ENCODE data around the gene TBX21. TPM values are rescaled to one million over a fixed set of nuclear protein-coding genes. Genes with fewer than 3 reads are reported as not detected.

TBX21 gene
- total RNA-seq, 1 experiment from 2014 or later, result 0.15 TPM

- TF ChIP-seq FOXP4 (CRISPR knock-in tag; IDR thresholded peaks at IDR 0.05) (no peak), EMX1 (CRISPR knock-in tag; IDR thresholded peaks at IDR 0.05) (no peak), TP53 (CRISPR knock-in tag; IDR thresholded peaks at IDR 0.05) (no peak), GRHL2 (CRISPR knock-in tag; IDR thresholded peaks at IDR 0.05; ENCODE audit: insufficient replicate concordance, severe bottlenecking) (no peak)
These were observed 42.0 kb downstream of the TBX21 start (continued) for GRCh38 chr17:47774987-47775580.

- no peak for DNase-seq (ENCODE audit: low spot score)
- CTCF ChIA-PET, result interaction anchor here (0.6 to 1.2 kb wide), 5 partner anchors 9 to 72 kb away, joined by 3 to 4 read pairs (median 3); no protein-coding TSS in a partner anchor
- no peak overlapping the region for H3K4me3 Mint-ChIP-seq
These were observed 43.5 kb downstream of the TBX21 start for GRCh38 chr17:47776330-47777197.

More at GRCh38 chr17:47776330-47777197, 43.5 kb downstream of the TBX21 start:
- H3K27ac Mint-ChIP-seq, result no peak overlapping the region
- peak; percentile 77 for ATAC-seq
- POLR2A ChIA-PET, result no interaction called here
- H3K9me3 Mint-ChIP-seq, result peaks cover 8% of the 10 kb centered on the region; the same call in 1 of the 2 replicates
- H3K4me1 Mint-ChIP-seq, result no peaks in the 10 kb centered on the region
- H3K27me3 Mint-ChIP-seq (ENCODE audit: low read depth), result peaks cover 38% of the 10 kb centered on the region
- H3K36me3 Mint-ChIP-seq, result no peaks in the 10 kb centered on the region
- TF ChIP-seq CTCF (IDR thresholded peaks at IDR 0.05) (peak; percentile 80; the same call in 1 of the 2 replicates), MAX (CRISPR knock-in tag; IDR thresholded peaks at IDR 0.05) (no peak), SP1 (CRISPR knock-in tag; conservative IDR thresholded peaks at IDR 0.05) (no peak), CREM (CRISPR knock-in tag; IDR thresholded peaks at IDR 0.05) (no peak), SOX15 (CRISPR knock-in tag; IDR thresholded peaks at IDR 0.05) (no peak), ZNF138 (CRISPR knock-in tag; conservative IDR thresholded peaks at IDR 0.05) (no peak), HMGXB4 (CRISPR knock-in tag; IDR thresholded peaks at IDR 0.05) (no peak), E2F1 (CRISPR knock-in tag; IDR thresholded peaks at IDR 0.05) (no peak)
